Activated B cell treated with CpG ODN at 0.5 μM for 24 hours (primary cell): ENCODE measurements around the gene LRRC8A. TPM values are rescaled to one million over a fixed set of nuclear protein-coding genes. Genes with fewer than 3 reads are reported as not detected.
A peak's percentile ranks its signal among the peaks of the same experiment; 100 is the strongest.

ENCODE experiments used
- ATAC-seq: fragments of 200-7000 bp; cut with Tn5 transposase; one replicate; pipeline ENCODE4 v1.10.0; 2021; ENCODE audit warnings: low read depth, mild to moderate bottlenecking, moderate library complexity
- CTCF ChIA-PET: fragments of 350-600 bp; sonication (Branson Sonifier 250); formaldehyde crosslinking; loops from one replicate; lab custom pipeline; 2021; ENCODE audit warnings: antibody characterized with exemption; lab: Charles Lee
- POLR2A ChIA-PET: fragments of 350-600 bp; sonication (Branson Sonifier 250); formaldehyde crosslinking; loops from one replicate; lab custom pipeline; 2021; ENCODE audit warnings: antibody characterized with exemption; lab: Charles Lee
- DNase-seq: peaks from one replicate; pipeline ENCODE4 v3.0.0; 2022
- H3K27ac Mint-ChIP-seq: one replicate; pipeline ENCODE4 v1.8.0; 2020; ENCODE audit warnings: mixed read lengths
- H3K27me3 Mint-ChIP-seq: one replicate; pipeline ENCODE4 v1.8.0; 2021; ENCODE audit warnings: mixed read lengths
- H3K36me3 Mint-ChIP-seq: one replicate; pipeline ENCODE4 v1.8.0; 2021; ENCODE audit warnings: low read depth, mixed read lengths
- H3K4me1 Mint-ChIP-seq: one replicate; pipeline ENCODE4 v1.8.0; 2021; ENCODE audit warnings: mixed read lengths
- H3K4me3 Mint-ChIP-seq: one replicate; pipeline ENCODE4 v1.8.0; 2020; ENCODE audit warnings: mild to moderate bottlenecking, mixed read lengths
- H3K9me3 Mint-ChIP-seq: one replicate; pipeline ENCODE4 v1.8.0; 2020; ENCODE audit warnings: mixed read lengths
- intact Hi-C: fragments of 100-400 bp; cut with micrococcal nuclease; formaldehyde crosslinking; loops from one replicate; pipeline ENCODE4 v1.15.1; 2024
- total RNA-seq: library from RNA; stranded (reverse); gene quantifications from 2 replicates; pipeline ENCODE4 v1.2.3, GENCODE V29; 2022
- TF ChIP-seq, protein P1 (sequence below): fragments of 200-600 bp; IDR thresholded peaks from one replicate; pipeline ENCODE4 v1.8.0; 2022; ENCODE audit warnings: antibody characterized with exemption, mild to moderate bottlenecking

Gene LRRC8A
- total RNA-seq, 1 donor from 2014 or later = 10.4 TPM

DNA sequence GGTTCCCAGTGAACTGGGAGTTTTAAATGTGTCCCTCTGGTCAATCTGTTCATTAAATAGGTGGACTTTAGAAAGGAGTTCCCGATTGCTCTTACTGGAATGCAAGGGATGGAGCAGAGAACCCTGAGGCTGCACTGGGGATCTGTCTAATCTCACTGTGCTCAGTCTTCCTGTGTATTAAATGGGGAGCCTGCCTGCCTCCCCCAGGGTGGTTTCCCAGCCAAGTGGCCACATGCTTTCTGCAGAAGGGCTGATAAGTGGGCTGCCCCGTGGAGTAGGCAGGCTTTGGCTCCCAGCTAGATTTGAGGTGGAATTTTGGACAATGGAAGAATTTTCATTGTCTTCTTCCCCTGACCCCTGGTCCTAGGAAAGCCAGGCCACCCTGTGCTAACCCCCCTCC, 24.8 kb downstream of the LRRC8A start:
- H3K27ac Mint-ChIP-seq = peak overlapping the region; percentile 12
- intact Hi-C loops = no loop called here

DNA sequence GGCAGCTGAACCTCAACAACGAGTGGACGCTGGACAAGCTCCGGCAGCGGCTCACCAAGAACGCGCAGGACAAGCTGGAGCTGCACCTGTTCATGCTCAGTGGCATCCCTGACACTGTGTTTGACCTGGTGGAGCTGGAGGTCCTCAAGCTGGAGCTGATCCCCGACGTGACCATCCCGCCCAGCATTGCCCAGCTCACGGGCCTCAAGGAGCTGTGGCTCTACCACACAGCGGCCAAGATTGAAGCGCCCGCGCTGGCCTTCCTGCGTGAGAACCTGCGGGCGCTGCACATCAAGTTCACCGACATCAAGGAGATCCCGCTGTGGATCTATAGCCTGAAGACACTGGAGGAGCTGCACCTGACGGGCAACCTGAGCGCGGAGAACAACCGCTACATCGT, 26.4 kb downstream of the LRRC8A start:
- no peak for DNase-seq
- Mint-ChIP-seq H3K4me3 (no peak overlapping the region), H3K36me3 (peaks cover 37% of the 10 kb centered on the region), H3K27ac (no peak overlapping the region), H3K27me3 (no peaks in the 10 kb centered on the region), H3K4me1 (peaks cover 8% of the 10 kb centered on the region), H3K9me3 (no peaks in the 10 kb centered on the region)
- ChIA-PET CTCF (interaction anchor here (1.0 kb wide), 1 partner anchor 21 kb away, joined by 3 read pairs; no protein-coding TSS in a partner anchor), POLR2A (interaction anchor here (0.6 to 1.1 kb wide), 2 partner anchors 11 to 78 kb away, joined by 3 to 7 read pairs; partner anchors contain the start of gene SPOUT1)
- TF ChIP-seq, protein P1, sequence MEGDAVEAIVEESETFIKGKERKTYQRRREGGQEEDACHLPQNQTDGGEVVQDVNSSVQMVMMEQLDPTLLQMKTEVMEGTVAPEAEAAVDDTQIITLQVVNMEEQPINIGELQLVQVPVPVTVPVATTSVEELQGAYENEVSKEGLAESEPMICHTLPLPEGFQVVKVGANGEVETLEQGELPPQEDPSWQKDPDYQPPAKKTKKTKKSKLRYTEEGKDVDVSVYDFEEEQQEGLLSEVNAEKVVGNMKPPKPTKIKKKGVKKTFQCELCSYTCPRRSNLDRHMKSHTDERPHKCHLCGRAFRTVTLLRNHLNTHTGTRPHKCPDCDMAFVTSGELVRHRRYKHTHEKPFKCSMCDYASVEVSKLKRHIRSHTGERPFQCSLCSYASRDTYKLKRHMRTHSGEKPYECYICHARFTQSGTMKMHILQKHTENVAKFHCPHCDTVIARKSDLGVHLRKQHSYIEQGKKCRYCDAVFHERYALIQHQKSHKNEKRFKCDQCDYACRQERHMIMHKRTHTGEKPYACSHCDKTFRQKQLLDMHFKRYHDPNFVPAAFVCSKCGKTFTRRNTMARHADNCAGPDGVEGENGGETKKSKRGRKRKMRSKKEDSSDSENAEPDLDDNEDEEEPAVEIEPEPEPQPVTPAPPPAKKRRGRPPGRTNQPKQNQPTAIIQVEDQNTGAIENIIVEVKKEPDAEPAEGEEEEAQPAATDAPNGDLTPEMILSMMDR = no peak
- intact Hi-C loops = no loop called here
- no peak for ATAC-seq

More for the DNA sequence above, 24.8 kb downstream of the LRRC8A start:
- Mint-ChIP-seq H3K4me3 (no peak overlapping the region), H3K4me1 (peaks cover 15% of the 10 kb centered on the region), H3K27me3 (no peaks in the 10 kb centered on the region), H3K36me3 (peaks cover 26% of the 10 kb centered on the region), H3K9me3 (no peaks in the 10 kb centered on the region)
- DNase-seq (no peak), ATAC-seq (no peak)
- TF ChIP-seq, protein P1 = no peak
- ChIA-PET POLR2A (interaction anchor here (0.6 kb wide), 1 partner anchor 15 kb away, joined by 9 read pairs; no protein-coding TSS in a partner anchor), CTCF (no interaction called here)

DNA sequence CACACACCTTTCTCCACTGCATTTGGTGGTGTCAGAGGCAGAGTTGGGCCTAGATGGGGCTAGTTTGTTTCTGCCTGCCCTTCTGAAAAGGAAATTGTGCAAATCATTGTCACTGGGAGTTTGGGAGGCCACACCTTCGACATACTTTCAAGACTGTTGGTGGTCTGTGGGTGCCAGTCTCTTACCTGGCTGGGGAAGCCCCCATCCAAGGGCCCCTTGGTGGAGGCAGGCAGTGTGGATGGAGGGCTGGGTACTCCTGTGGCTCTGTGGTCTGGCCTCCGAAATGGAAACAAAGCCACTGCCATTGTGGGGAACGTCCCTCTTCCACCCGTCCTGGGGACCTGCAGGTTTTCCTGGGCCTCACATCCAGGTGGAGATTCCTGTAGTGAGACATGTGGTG, 27.9 kb downstream of the LRRC8A start:
- Mint-ChIP-seq H3K36me3 (peaks cover 37% of the 10 kb centered on the region), H3K27ac (no peak overlapping the region), H3K4me3 (no peak overlapping the region), H3K27me3 (no peaks in the 10 kb centered on the region), H3K9me3 (no peaks in the 10 kb centered on the region), H3K4me1 (peaks cover 8% of the 10 kb centered on the region)
- ChIA-PET CTCF (no interaction called here), POLR2A (no interaction called here)
- TF ChIP-seq, protein P1 = no peak
- DNase-seq (no peak), ATAC-seq (no peak)
- intact Hi-C loops = no loop called here

DNA sequence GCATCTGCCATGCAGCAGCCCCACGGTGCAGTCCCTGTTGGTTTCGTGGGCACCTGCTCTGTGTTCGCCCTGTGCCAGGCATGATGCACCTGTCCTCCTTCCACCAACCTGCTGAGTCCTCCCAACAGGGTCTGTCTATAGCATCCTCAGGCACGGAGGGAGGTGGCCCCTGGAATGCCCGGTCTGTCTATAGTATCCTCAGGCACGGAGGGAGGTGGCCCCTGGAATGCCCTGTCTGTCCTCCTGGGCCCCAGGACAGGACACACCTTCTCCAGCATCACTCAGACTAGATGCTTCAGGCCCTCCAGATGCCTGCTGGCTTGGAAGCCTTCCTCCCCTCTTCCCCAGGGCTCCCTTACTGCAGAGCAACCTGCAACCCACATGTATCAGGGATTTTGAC, 29.0 kb downstream of the LRRC8A start:
- Mint-ChIP-seq H3K4me3 (no peak overlapping the region), H3K9me3 (no peaks in the 10 kb centered on the region), H3K36me3 (peaks cover 42% of the 10 kb centered on the region), H3K27me3 (no peaks in the 10 kb centered on the region), H3K27ac (no peak overlapping the region), H3K4me1 (peaks cover 8% of the 10 kb centered on the region)
- no peak for ATAC-seq
- intact Hi-C loops = no loop called here
- ChIA-PET CTCF (no interaction called here), POLR2A (no interaction called here)
- no peak for DNase-seq
- TF ChIP-seq, protein P1 = no peak

DNA sequence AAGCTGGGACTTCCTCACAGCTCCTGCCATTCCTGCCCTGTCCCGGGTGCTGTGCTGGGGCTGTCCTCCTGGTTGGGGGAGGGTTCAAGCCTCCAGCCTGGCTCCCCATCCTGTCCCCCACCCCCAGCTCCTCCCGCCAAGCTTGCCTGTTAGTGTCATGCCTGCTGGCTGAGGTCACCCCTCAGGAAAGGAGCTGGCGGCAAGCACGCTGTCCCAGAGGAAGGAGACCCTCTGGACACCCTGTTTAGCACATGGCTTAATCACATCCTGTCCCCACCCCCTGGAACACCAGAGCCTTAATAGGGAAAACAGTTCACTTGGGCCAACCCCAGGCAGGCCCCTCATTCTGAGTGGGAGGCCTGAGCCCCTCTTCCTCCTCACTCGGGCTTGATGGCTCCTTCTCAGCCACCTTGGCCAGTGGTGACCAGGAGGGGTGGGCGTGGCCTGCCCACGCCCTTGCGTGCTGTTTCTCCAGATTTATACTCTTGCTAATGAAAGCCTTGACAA, 29.6 kb downstream of the LRRC8A start:
- intact Hi-C loops = no loop called here
- Mint-ChIP-seq H3K4me3 (no peak overlapping the region), H3K27ac (no peak overlapping the region), H3K4me1 (peaks cover 8% of the 10 kb centered on the region), H3K27me3 (no peaks in the 10 kb centered on the region), H3K9me3 (no peaks in the 10 kb centered on the region), H3K36me3 (peaks cover 47% of the 10 kb centered on the region)
- CTCF ChIA-PET = no interaction called here
- TF ChIP-seq, protein P1 = no peak
- POLR2A ChIA-PET = no interaction called here
- DNase-seq (no peak), ATAC-seq (no peak)
